Measurements from ENCODE around the gene TMEM174. TPM values are rescaled to one million over a fixed set of nuclear protein-coding genes. Genes with fewer than 3 reads are reported as not detected.
"Not testable (repeated sequence)": the region's sequence is repeated elsewhere in the genome, so short reads cannot be mapped to it uniquely, and the experiment has no call there.

The TMEM174 gene
- total RNA-seq, 1 experiment from 2014 or later = not detected

DNA sequence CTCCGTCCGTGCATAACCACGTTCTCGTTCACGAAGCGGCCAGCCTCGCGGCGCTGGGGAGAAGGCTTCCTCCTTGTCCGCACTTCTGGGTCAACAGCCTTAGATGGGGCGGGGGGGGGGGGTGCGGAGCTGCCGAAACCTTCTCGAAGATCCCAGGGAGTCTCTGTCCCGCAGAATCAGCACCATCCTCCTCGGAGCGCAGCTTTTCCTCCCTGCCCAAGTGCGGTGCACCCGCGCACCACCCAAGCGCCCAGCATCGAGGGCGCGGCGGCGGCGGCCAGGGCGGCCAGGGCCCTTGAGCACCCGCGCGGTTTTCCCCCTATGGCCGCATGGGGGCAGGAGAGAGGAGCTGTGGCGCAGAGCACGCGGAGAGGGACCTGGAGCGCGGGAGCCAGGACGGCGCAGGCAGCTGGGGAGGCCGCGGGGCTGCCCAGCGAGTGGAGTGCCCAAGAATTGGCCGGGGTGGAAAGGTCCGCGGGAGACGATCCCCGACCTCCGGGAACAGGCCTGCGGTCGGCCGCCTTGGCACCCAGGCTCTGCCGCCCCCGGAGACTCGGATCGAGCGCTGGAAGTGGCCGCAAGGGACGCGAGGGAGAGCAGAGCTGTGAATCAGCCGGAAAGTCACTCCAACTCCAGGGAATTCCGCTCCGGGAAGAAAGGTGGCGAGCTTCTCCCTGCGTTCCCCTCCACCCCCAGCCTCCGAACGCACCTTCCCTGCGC, 43.1 kb downstream of the TMEM174 start:
- Histone ChIP-seq H3K27me3 (ENCODE audit: low read length) (no peaks in the 10 kb centered on the region), H3K9ac (ENCODE audit: low read length) (no peak overlapping the region), H3K27ac (ENCODE audit: low read length) (no peak overlapping the region), H3K4me2 (ENCODE audit: low read depth, low read length, poor library complexity, severe bottlenecking) (no peak overlapping the region), H2AFZ (ENCODE audit: low read length) (no peak overlapping the region), H3K4me1 (ENCODE audit: low read length) (no peaks in the 10 kb centered on the region), H3K4me3 (ENCODE audit: low read length) (no peak overlapping the region), H3K79me2 (ENCODE audit: low read length) (no peaks in the 10 kb centered on the region), H3K9me3 (ENCODE audit: low read length) (no peaks in the 10 kb centered on the region), H3K9me2 (replicated peaks; ENCODE audit: insufficient read depth, low read length) (no peaks in the 10 kb centered on the region), H3K36me3 (ENCODE audit: insufficient read depth, low read length) (no peaks in the 10 kb centered on the region), H4K20me1 (ENCODE audit: insufficient read depth, low read depth, low read length) (no peaks in the 10 kb centered on the region)
- no peak for DNase-seq

DNA sequence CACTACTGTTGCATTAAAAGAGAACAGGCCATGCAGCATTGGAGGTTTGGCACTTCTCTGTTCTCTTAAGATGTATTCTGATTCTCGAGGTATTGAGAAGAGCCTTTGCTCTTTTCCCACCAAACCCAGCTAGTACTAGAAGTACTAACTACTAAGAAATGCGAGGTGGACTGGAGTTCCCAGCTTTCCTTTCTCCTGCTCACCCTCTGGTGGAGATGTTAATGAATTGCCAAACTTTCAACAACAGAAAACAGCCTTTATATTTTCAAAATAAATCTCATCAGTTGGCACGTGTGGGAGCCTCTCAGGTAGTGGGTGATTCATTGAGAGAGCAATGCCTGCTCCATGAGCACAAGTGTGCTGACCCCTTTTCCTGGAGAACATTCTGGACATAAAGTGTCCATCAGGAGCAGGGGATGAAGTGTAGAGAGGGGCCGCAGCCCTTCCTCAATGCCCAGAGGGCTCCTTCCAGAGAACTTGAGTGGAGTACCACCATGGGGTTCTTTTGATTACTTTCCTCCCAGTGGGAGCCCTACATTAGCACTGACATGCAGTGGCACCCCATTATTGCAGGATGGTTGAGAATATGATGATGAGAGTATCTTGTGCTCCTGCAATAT, 45.7 kb downstream of the TMEM174 start:
- Histone ChIP-seq H3K27ac (ENCODE audit: low read length) (no peak overlapping the region), H3K9ac (ENCODE audit: low read length) (no peak overlapping the region), H3K27me3 (ENCODE audit: low read length) (no peaks in the 10 kb centered on the region), H3K9me3 (ENCODE audit: low read length) (no peaks in the 10 kb centered on the region), H3K9me2 (replicated peaks; ENCODE audit: insufficient read depth, low read length) (no peaks in the 10 kb centered on the region), H4K20me1 (ENCODE audit: insufficient read depth, low read depth, low read length) (no peaks in the 10 kb centered on the region), H2AFZ (ENCODE audit: low read length) (no peak overlapping the region), H3K4me2 (ENCODE audit: low read depth, low read length, poor library complexity, severe bottlenecking) (no peak overlapping the region), H3K4me3 (ENCODE audit: low read length) (no peak overlapping the region), H3K4me1 (ENCODE audit: low read length) (no peaks in the 10 kb centered on the region), H3K79me2 (ENCODE audit: low read length) (no peaks in the 10 kb centered on the region), H3K36me3 (ENCODE audit: insufficient read depth, low read length) (no peaks in the 10 kb centered on the region)
- no peak for DNase-seq

DNA sequence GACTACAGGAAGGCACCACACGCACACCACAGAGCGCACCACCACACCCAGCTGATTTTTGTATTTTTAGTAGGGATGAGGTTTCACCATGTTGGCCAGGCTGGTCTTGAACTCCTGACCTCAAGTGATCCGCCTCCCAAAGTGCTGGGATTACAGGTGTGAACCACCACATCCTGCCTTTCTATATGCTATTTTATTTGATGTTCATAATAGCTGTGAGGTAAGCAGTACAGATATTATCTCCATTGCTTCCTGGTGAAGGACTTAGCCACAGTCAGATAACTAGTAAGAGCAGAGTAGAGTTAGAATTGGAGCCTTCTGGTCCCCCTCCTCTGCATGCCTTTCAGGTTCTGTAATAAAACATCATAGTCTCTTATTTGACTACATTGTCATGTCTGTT, 46.3 kb downstream of the TMEM174 start:
- not testable (repeated sequence) for H4K20me1 ChIP-seq (ENCODE audit: insufficient read depth, low read depth, low read length); H2AFZ ChIP-seq (ENCODE audit: low read length); H3K9ac ChIP-seq (ENCODE audit: low read length); H3K4me2 ChIP-seq (ENCODE audit: low read depth, low read length, poor library complexity, severe bottlenecking); H3K27ac ChIP-seq (ENCODE audit: low read length); H3K4me3 ChIP-seq (ENCODE audit: low read length); H3K9me3 ChIP-seq (ENCODE audit: low read length); H3K4me1 ChIP-seq (ENCODE audit: low read length); H3K79me2 ChIP-seq (ENCODE audit: low read length); H3K36me3 ChIP-seq (ENCODE audit: insufficient read depth, low read length); DNase-seq; H3K9me2 ChIP-seq (replicated peaks; ENCODE audit: insufficient read depth, low read length); H3K27me3 ChIP-seq (ENCODE audit: low read length)

DNA sequence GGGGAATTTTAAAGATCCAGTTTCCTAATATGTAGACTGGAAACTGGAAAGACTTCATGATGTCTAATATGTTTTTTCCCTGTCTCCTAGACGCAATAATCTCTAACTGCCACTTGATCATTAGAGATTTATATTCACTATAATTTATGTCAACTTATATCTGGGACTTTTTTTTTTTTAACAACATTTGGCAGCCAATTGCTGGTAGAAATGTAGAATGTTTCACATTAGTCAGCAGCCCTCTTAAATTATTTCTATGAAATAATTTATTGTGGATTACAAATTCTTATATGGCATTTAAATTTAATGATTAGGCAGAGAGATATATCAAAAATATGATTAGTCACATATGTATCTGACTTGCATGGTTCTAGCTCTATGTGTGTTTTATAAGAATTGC, 48.2 kb downstream of the TMEM174 start:
- Histone ChIP-seq H3K27me3 (ENCODE audit: low read length) (no peaks in the 10 kb centered on the region), H3K9me2 (replicated peaks; ENCODE audit: insufficient read depth, low read length) (no peaks in the 10 kb centered on the region), H3K4me3 (ENCODE audit: low read length) (no peak overlapping the region), H3K36me3 (ENCODE audit: insufficient read depth, low read length) (no peaks in the 10 kb centered on the region), H3K9ac (ENCODE audit: low read length) (no peak overlapping the region), H4K20me1 (ENCODE audit: insufficient read depth, low read depth, low read length) (no peaks in the 10 kb centered on the region), H3K4me2 (ENCODE audit: low read depth, low read length, poor library complexity, severe bottlenecking) (no peak overlapping the region), H3K27ac (ENCODE audit: low read length) (no peak overlapping the region), H2AFZ (ENCODE audit: low read length) (no peak overlapping the region), H3K4me1 (ENCODE audit: low read length) (no peaks in the 10 kb centered on the region), H3K79me2 (ENCODE audit: low read length) (no peaks in the 10 kb centered on the region), H3K9me3 (ENCODE audit: low read length) (no peaks in the 10 kb centered on the region)
- DNase-seq = no peak

DNA sequence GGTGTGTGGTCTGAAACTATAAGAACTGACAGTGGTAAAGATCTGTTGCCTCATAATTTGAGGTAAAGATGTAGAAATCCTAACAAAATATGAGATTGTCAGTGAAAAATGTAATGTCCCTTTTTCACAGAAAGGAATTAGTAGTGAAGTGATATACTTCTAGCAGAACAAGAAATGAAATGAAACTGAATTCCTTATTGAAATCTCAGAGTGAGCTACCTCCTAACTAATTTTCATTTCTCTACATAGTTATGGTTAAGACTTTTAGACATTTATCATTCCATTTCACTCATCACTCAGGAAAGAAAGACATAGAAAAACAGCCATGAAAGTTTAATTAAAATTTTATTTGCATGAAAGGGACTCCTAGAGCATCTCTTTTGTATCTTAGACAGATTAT, 48.7 kb downstream of the TMEM174 start:
- Histone ChIP-seq H3K27ac (ENCODE audit: low read length) (no peak overlapping the region), H3K4me2 (ENCODE audit: low read depth, low read length, poor library complexity, severe bottlenecking) (no peak overlapping the region), H3K9ac (ENCODE audit: low read length) (no peak overlapping the region), H4K20me1 (ENCODE audit: insufficient read depth, low read depth, low read length) (no peaks in the 10 kb centered on the region), H3K4me1 (ENCODE audit: low read length) (no peaks in the 10 kb centered on the region), H3K9me2 (replicated peaks; ENCODE audit: insufficient read depth, low read length) (no peaks in the 10 kb centered on the region), H3K4me3 (ENCODE audit: low read length) (no peak overlapping the region), H3K79me2 (ENCODE audit: low read length) (no peaks in the 10 kb centered on the region), H3K9me3 (ENCODE audit: low read length) (no peaks in the 10 kb centered on the region), H2AFZ (ENCODE audit: low read length) (no peak overlapping the region), H3K27me3 (ENCODE audit: low read length) (no peaks in the 10 kb centered on the region), H3K36me3 (ENCODE audit: insufficient read depth, low read length) (no peaks in the 10 kb centered on the region)
- no peak for DNase-seq

DNA sequence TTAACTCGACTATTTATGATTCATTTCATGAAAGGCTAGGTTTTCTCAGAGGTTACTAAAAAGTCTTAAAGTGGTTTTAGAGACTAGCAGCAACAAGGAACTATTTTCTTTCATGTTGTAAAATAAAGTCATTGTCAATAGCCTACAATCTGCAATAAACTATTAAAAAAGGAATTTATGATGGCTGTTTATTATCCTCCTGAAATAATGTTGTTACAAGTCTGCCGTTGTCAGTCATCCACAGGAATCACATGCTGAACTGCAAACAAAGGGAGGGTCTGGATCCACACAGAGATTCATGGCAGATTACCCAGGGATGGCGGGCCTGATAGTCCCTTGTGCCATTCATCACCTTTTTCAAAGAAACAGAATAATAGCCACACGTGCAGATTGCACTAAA, 49.2 kb downstream of the TMEM174 start:
- H3K27me3 ChIP-seq (ENCODE audit: low read length) = no peaks in the 10 kb centered on the region
- no peaks in the 10 kb centered on the region for H4K20me1 ChIP-seq (ENCODE audit: insufficient read depth, low read depth, low read length)
- DNase-seq = no peak

More for the DNA sequence above, 49.2 kb downstream of the TMEM174 start:
- H3K4me3 ChIP-seq (ENCODE audit: low read length) = no peak overlapping the region
- H3K9me2 ChIP-seq (replicated peaks; ENCODE audit: insufficient read depth, low read length) = no peaks in the 10 kb centered on the region
- no peaks in the 10 kb centered on the region for H3K4me1 ChIP-seq (ENCODE audit: low read length)
- no peak overlapping the region for H3K27ac ChIP-seq (ENCODE audit: low read length)
- no peaks in the 10 kb centered on the region for H3K36me3 ChIP-seq (ENCODE audit: insufficient read depth, low read length)
- no peak overlapping the region for H3K9ac ChIP-seq (ENCODE audit: low read length)
- no peak overlapping the region for H2AFZ ChIP-seq (ENCODE audit: low read length)
- H3K79me2 ChIP-seq (ENCODE audit: low read length) = no peaks in the 10 kb centered on the region
- H3K9me3 ChIP-seq (ENCODE audit: low read length) = no peaks in the 10 kb centered on the region
- H3K4me2 ChIP-seq (ENCODE audit: low read depth, low read length, poor library complexity, severe bottlenecking) = no peak overlapping the region

Other genes starting within 250 kb of the TMEM174 start
- gene FCHO2, start 217.2 kb upstream of the TMEM174 start, total RNA-seq (2014; rRNA removed; shearing (Covaris generic); ENCODE audit: low replicate concordance) = 5.1 and 5.2 TPM in 2 replicates
- gene TMEM171, start 52.6 kb upstream of the TMEM174 start, total RNA-seq (2014; rRNA removed; shearing (Covaris generic); ENCODE audit: low replicate concordance) = not detected in 2 replicates